Stimulated activated CD8-positive, alpha-beta memory T cell treated with anti-CD3 and anti-CD28 coated beads, Interleukin-12 subunit alpha, Interleukin-12 subunit beta, amount 100 ng/mL, for 4 hours (primary cell): ENCODE data around the gene TUBA4B.
A peak's percentile ranks its signal among the peaks of the same experiment; 100 is the strongest.

ENCODE experiments used
- DNase-seq: peaks from one replicate; pipeline ENCODE4 v3.0.0-alpha.2; 2020; ENCODE audit warnings: low read depth

TUBA4B gene

GRCh38 chr2:219218732-219219701, 34.0 kb upstream of the TUBA4B start, which contains the start of gene ABCB6:
ABCB6 (minus strand) TSS chr2:219218958; CDS start chr2:219218673, 285 bp downstream.
- DNase-seq, result peak; percentile 73

DNA sequence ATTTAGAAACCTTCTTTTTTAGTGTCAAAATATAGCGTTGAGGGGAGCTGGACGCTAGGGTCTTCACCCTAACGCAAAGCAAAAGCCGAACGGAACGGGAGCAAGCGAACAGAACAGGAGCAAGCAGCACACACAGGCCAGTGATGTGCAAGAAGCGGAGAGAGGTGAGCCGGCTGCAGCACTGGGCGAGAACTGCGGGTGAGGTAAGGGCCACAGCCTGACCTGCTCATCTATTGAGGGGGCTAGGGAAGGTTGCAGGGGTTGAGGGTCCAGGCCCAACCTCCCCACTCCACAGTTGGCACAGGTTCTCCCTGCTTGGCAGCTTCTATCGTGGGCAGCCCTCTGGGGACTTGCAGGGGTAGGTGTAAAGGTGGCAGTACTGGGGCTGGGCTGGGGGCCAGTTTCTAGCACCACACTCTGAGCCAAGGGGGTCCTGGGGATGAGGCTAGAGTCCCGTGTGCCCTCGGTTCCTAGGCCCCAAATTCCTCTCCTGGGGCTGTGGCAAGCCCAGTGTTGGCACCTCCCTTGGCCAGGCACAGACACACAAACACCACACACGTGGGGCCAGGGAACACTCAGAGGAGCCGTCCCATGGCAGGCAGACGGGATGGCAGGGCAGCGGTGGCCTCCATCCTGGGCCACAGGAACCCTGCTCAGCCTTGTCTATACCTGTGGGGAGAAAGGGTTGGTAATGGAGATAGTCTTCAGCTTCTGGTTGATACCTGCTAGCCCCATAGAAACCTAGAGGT, 33.1 kb upstream of the TUBA4B start:
- no peak for DNase-seq

- no peak for DNase-seq
Measured at GRCh38 chr2:219220652-219221402, 32.2 kb upstream of the TUBA4B start.

- no peak for DNase-seq
Measured at GRCh38 chr2:219221957-219222518, 31.0 kb upstream of the TUBA4B start.

DNA sequence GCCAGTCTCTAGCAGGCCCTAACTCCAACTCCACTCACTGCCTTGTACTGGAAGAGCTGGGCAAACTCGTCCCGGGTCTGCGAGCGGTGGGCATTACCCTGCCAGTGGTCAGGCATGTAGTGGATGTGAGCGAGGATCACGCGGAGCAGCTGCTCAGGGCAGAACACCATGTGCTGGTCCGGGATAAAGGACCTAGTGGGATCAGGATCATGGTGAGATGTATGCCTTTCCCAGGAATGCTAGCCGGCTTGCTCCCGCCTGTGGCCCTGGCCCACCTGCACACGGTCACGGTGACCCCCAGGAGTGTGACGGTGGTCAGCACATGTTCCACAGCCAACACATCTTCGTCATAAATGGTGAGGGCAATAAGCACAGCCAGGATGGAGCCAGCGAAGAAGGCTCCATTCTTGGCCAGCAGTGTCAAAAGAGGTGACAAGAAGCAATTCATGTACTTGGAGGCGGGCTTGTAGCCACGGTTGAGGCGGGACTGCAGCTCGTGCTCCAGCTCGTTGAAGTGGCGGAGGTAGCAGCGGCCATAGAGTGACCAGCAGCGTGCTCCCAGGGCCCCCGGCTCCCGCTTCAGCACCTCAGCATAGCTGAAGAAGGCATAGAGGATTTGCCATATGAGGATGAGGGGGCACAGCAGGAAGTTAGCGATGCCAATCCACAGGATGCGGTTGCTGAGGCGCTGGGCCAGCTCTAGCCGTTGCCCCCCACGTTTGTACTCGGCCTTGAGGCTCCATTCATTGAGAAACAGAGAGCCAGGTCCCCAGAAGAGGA, 29.0 kb upstream of the TUBA4B start:
- DNase-seq, result no peak

DNA sequence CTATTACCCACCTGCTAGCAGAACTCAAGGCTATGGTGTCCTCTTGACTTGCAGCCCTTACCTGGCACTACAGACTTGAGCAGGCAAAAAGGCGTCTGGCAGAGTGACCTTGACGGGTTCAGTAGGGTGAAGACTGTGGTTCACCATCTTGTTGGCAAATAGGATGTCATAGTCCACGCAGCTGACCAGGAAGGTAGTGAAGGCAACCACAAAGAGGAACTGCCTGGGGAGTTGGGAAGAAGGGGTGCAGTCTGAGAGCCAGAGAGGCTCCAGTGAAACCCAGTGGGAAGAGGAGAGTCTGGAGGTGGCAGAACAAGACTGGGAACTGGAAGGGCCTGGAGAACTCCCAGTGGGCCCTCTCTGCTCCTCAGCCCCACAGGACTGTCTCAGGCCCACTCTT, 27.7 kb upstream of the TUBA4B start:
- no peak for DNase-seq

- DNase-seq, result no peak
Measured at GRCh38 chr2:219228041-219228910, 24.8 kb upstream of the TUBA4B start.

DNA sequence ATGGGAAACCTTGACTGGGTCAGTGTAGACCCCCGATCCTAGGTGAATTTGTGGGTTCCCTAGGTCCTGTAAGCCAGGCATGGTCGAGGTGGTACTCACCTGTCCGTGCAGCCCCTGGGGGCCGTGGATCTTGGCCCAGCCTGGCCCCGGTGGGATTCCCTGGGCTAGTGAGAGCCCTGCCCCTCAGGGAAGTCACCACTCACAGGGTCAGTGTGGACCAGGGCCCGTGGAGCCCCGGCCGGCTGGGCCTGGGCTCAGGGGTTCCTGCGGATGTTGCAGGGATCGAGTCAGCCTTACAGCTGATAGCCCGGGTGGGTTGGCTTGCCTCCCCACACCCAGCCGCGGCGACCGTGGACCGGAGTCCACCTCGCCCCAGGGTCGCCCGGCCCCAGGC, 24.1 kb upstream of the TUBA4B start:
- DNase-seq, result no peak

- peak; percentile 96 for DNase-seq
Measured at GRCh38 chr2:219229305-219230058, 23.6 kb upstream of the TUBA4B start, which contains the start of the genes ANKZF1 and ATG9A. ANKZF1 (plus strand) TSS chr2:219229806; CDS start chr2:219230258, 452 bp downstream. ATG9A (minus strand) TSS chr2:219229636; CDS start chr2:219228024, 1,612 bp downstream.

DNA sequence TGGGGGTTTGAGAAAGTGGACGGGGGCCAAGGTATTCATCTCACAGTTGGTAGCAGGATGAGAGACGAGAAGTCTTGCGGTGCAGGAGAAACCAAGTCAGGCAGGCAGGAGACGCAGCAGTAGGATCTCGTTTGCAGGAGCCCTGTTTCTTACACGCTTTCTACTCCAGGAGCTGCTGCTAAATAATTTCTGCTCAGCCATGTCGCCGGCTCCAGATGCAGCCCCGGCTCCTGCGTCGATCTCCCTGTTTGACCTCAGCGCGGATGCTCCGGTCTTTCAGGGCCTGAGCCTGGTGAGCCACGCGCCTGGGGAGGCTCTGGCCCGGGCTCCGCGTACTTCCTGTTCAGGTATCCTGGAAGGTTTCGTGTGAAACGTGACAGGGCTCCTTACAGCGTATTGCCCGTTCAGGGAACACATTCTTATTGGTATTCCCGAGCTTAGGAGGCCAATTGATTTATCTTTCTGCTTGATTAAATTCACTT, 22.9 kb upstream of the TUBA4B start:
- no peak for DNase-seq

GRCh38 chr2:219234331-219234730, 18.7 kb upstream of the TUBA4B start:
- DNase-seq, result no peak

DNA sequence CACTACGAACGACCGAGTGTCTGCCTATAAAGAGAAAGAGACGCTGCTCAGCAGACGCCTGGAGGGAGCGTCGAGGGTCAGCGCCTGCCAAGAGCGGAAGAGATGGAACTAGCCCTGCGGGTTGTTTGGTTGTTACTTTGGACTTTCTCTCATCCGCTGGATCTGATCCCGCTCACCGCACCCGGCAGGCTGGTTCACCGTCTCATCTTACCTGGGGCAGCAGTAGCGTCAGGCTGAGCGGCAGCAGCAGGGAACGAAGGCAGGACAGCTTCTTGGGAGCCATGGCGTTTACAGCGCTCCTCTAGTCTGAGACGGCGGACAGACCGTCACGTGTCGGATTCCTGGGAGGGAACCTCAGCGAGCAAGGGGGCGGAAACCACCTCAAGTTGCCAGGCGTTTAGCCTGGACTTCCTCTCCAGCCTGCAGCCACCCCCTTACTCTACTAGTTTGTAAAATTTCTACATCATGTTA, 9.7 kb upstream of the TUBA4B start:
- DNase-seq, result no peak

DNA sequence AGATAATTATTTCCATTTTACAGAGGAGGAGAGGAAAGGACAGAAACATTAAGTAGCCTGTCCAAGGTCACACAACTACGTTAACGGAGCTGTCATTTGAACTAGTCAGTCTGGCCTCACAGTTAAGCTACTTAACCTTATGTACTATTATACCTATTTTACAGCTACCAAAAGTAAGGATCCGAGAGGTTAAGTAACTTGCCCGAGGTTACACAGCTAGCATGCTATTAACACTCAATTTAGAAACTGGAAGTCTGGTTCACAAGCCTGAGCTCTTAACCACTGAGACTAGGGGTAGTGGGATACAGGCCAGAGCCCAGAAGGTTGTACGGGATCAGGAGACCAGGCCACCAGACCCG, 8.3 kb upstream of the TUBA4B start:
- DNase-seq, result no peak

GRCh38 chr2:219245148-219245898, 7.7 kb upstream of the TUBA4B start, which contains the start of the genes GLB1L and STK16:
GLB1L (minus strand) TSS chr2:219245444; CDS start chr2:219243573, 1,871 bp downstream.
STK16 (plus strand) TSS chr2:219245479; CDS start chr2:219246000, 521 bp downstream.
- peak; percentile 84 for DNase-seq

DNA sequence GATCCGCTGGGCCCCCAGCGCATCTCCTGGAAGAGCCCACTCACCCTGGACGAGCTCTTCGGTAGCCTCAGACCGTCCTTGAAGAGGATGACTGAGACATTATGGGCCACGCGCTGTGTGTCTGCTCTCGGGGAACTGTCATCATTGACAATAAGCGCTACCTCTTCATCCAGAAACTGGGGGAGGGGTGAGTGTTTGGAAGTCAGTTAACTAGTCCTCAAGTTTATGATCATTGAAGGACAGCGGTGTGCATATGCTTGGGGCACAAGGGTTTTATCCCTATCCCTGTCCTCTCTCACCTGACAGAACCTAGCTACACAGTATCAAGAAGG, 7.2 kb upstream of the TUBA4B start:
- DNase-seq, result no peak

DNA sequence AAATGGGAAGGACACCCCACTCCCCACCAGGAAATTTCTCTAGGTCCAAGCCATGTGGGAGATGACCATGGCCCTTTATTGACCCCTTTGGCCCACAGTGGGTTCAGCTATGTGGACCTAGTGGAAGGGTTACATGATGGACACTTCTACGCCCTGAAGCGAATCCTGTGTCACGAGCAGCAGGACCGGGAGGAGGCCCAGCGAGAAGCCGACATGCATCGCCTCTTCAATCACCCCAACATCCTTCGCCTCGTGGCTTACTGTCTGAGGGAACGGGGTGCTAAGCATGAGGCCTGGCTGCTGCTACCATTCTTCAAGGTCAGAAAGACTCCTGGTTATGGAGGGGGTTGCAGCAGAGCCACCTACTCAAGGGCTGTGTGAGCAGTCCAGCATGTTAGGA, 6.5 kb upstream of the TUBA4B start:
- no peak for DNase-seq

GRCh38 chr2:219247678-219248642, 5.1 kb upstream of the TUBA4B start:
- peak; percentile 56 for DNase-seq
